Endothelial cell of umbilical vein (primary cell): ENCODE data around the gene MRAS. TPM values are rescaled to one million over a fixed set of nuclear protein-coding genes. Genes with fewer than 3 reads are reported as not detected.

ENCODE experiments used
- BruUV-seq: library from RNA; stranded (reverse); fragments of 400-500 nt; replicated peaks from 2 replicates; lab custom pipeline; 2021; lab: Mats Ljungman, UMichigan
- CTCF ChIA-PET: fragments of 300-600, 350-600 bp; sonication (Branson Sonifier 250); formaldehyde crosslinking; loops from one replicate; lab custom pipeline; 2021; ENCODE audit warnings: antibody characterized with exemption, inconsistent platforms; lab: Charles Lee
- POLR2A ChIA-PET: fragments of 300-600, 350-600 bp; sonication (Branson Sonifier 250); formaldehyde crosslinking; loops from one replicate; lab custom pipeline; 2021; ENCODE audit warnings: antibody characterized with exemption, inconsistent platforms; lab: Charles Lee
- DNase-seq: peaks from one replicate; pipeline ENCODE4 v3.0.0-alpha.2; 2011; ENCODE audit warnings: low read depth, low spot score
- FAIRE-seq: peaks from 2 replicates; lab custom pipeline; 2011; peaks lifted over from hg19 to GRCh38; lab: Jason Lieb, UNC
- H2AFZ ChIP-seq: 2 replicates; pipeline ENCODE4 v1.6.0; 2012; ENCODE audit warnings: low read depth, low read length, control low read depth, inconsistent platforms
- H3K27ac ChIP-seq: 2 replicates; pipeline ENCODE4 v1.5.1; 2011; ENCODE audit warnings: low read depth, mild to moderate bottlenecking, control low read depth, low read length, moderate library complexity; ENCODE audit not compliant: insufficient read depth
- H3K27me3 ChIP-seq, 2 experiments: 2 replicates each; pipeline versions ENCODE4 v1.6.0 to v1.6.1; 2011; ENCODE audit warnings: low read length in 2 of 2, mixed read lengths in 1 of 2; ENCODE audit not compliant: control insufficient read depth in 2 of 2, insufficient read depth in 2 of 2
- H3K36me3 ChIP-seq, 2 experiments: 2 replicates in 1 of 2; 3 replicates in 1 of 2; pipeline ENCODE4 v1.5.1; 2011; ENCODE audit warnings: low read length in 2 of 2, mild to moderate bottlenecking in 1 of 2, moderate library complexity in 1 of 2; ENCODE audit not compliant: control insufficient read depth in 2 of 2, insufficient read depth in 2 of 2; ENCODE audit errors: extremely low read depth in 1 of 2
- H3K4me1 ChIP-seq: 3 replicates; pipeline ENCODE4 v1.5.1; 2011; ENCODE audit warnings: mild to moderate bottlenecking, low read length; ENCODE audit not compliant: control insufficient read depth, insufficient read depth; ENCODE audit errors: extremely low read depth
- H3K4me2 ChIP-seq: 2 replicates; pipeline ENCODE4 v1.6.1; 2011; ENCODE audit warnings: low read length, control low read depth, mixed read lengths; ENCODE audit not compliant: insufficient read depth
- H3K4me3 ChIP-seq, 3 experiments: fragments of 200-600 bp in 1 of 3; sonication (generic), shearing (Covaris generic) in 1 of 3; replicated peaks in 1 of 3; 2 replicates each; pipeline ENCODE4 v1.5.1; 2011 to 2016; ENCODE audit warnings: control low read depth in 3 of 3, low read length in 3 of 3, mild to moderate bottlenecking in 2 of 3, inconsistent platforms in 1 of 3, low read depth in 1 of 3, moderate library complexity in 1 of 3; ENCODE audit not compliant: insufficient read depth in 1 of 3
- H3K79me2 ChIP-seq: 2 replicates; pipeline ENCODE4 v1.6.0; 2012; ENCODE audit warnings: low read length, inconsistent platforms; ENCODE audit not compliant: control insufficient read depth, insufficient read depth
- H3K9ac ChIP-seq: replicated peaks from 2 replicates; pipeline ENCODE3; 2011; ENCODE audit warnings: low read length, control low read depth; ENCODE audit not compliant: insufficient read depth; ENCODE audit errors: extremely low read depth
- H3K9me1 ChIP-seq: replicated peaks from 3 replicates; pipeline ENCODE4 v1.6.0; 2011; ENCODE audit warnings: mild to moderate bottlenecking, low read length; ENCODE audit not compliant: control insufficient read depth, insufficient read depth; ENCODE audit errors: extremely low read depth
- H3K9me3 ChIP-seq: replicated peaks from 2 replicates; pipeline ENCODE4 v1.5.1; 2012; ENCODE audit warnings: low read length, inconsistent platforms; ENCODE audit not compliant: control insufficient read depth, insufficient read depth
- H4K20me1 ChIP-seq: replicated peaks from 2 replicates; pipeline ENCODE3; 2011; ENCODE audit warnings: mild to moderate bottlenecking, low read length; ENCODE audit not compliant: control insufficient read depth, insufficient read depth; ENCODE audit errors: extremely low read depth
- EZH2 ChIP-seq: IDR thresholded peaks from 2 replicates; pipeline ENCODE4 v1.6.1; 2012; ENCODE audit warnings: borderline replicate concordance, low read depth, mild to moderate bottlenecking, moderate library complexity, low read length, inconsistent platforms; ENCODE audit not compliant: severe bottlenecking
- FOS ChIP-seq: IDR thresholded peaks from 2 replicates; pipeline ENCODE4 v1.6.1; 2011; ENCODE audit warnings: mild to moderate bottlenecking, low read length, moderate library complexity, borderline replicate concordance; ENCODE audit not compliant: insufficient read depth
- GATA2 ChIP-seq: IDR thresholded peaks from 2 replicates; pipeline ENCODE4 v1.7.0; 2011; ENCODE audit warnings: low read depth, mild to moderate bottlenecking, moderate library complexity, mixed read lengths, low read length; ENCODE audit not compliant: insufficient read length, insufficient read depth
- JUN ChIP-seq: IDR thresholded peaks from 2 replicates; pipeline ENCODE4 v1.6.1; 2011; ENCODE audit warnings: borderline replicate concordance, low read depth; ENCODE audit not compliant: insufficient read length, insufficient read depth
- MAX ChIP-seq: IDR thresholded peaks from 2 replicates; pipeline ENCODE4 v1.6.1; 2011; ENCODE audit not compliant: insufficient read depth, insufficient read length
- MYC ChIP-seq: IDR thresholded peaks from one replicate; pipeline ENCODE4 v1.6.1; 2011; ENCODE audit warnings: mild to moderate bottlenecking, low read depth, low read length
- POLR2A ChIP-seq: IDR thresholded peaks from 2 replicates; pipeline ENCODE4 v1.6.1; 2012; ENCODE audit warnings: low read depth, mild to moderate bottlenecking, control low read depth, low read length
- POLR2AphosphoS5 ChIP-seq: IDR thresholded peaks from 2 replicates; pipeline ENCODE4 v1.6.1; 2012; ENCODE audit warnings: low read depth, mild to moderate bottlenecking, control low read depth, low read length, moderate library complexity; ENCODE audit not compliant: insufficient read depth
- dilution Hi-C: fragments of 300-500 bp; cut with MboI; formaldehyde crosslinking; loops from one replicate; pipeline ENCODE4 v1.15.0; 2019; ENCODE audit warnings: low sequenced_read_pairs; ENCODE audit not compliant: extremely low pct_ligation_motif_present
- intact Hi-C: fragments of 100-400 bp; cut with micrococcal nuclease; formaldehyde crosslinking; loops from one replicate; pipeline ENCODE4 v1.10.0; 2022
- polyA plus RNA-seq, 4 experiments: library from polyadenylated mRNA; depleted of rRNA in 3 of 4; stranded (reverse) in 3 of 4; unstranded in 1 of 4; fragments of >200 nt; gene quantifications; 2 replicates each; pipeline versions ENCODE4 v1.2.1 to v1.2.3, GENCODE V29; 2011 to 2012; ENCODE audit warnings: missing spikeins in 1 of 4
- total RNA-seq: library from RNA; stranded (reverse); gene quantifications from 2 replicates; pipeline ENCODE4 v1.2.3, GENCODE V29; 2021

MRAS gene
- total and polyA plus RNA-seq, 2 donors (not counting 3 experiments of a cell fraction or from before 2014, with no cell fraction given) = 14.6 to 16.5 TPM

- H4K20me1 ChIP-seq = no peaks in the 10 kb centered on the region
- no peak for TF ChIP-seq MAX
- TF ChIP-seq MYC = no peak
- TF ChIP-seq POLR2AphosphoS5 = no peak
- no peak overlapping the region for H3K4me3 ChIP-seq
- DNase-seq = no peak
- H3K9me1 ChIP-seq = no peaks in the 10 kb centered on the region
- no TSS peak for BruUV-seq
- POLR2A ChIA-PET = no interaction called here
- H3K27ac ChIP-seq = no peak overlapping the region
- no peak overlapping the region for H3K4me2 ChIP-seq
- CTCF ChIA-PET = interaction anchor here (1.0 kb wide), 1 partner anchor 9 kb away, joined by 3 read pairs; no protein-coding TSS in a partner anchor
- dilution Hi-C loops = no loop called here
- H2AFZ ChIP-seq = no peak overlapping the region
- FAIRE-seq = no peak
- H3K36me3 ChIP-seq = no peaks in the 10 kb centered on the region
- H3K9me3 ChIP-seq = no peaks in the 10 kb centered on the region
- H3K79me2 ChIP-seq = no peaks in the 10 kb centered on the region
- no peak overlapping the region for H3K9ac ChIP-seq
- H3K27me3 ChIP-seq = peaks cover 3% of the 10 kb centered on the region in 2 experiments
- no peaks in the 10 kb centered on the region for H3K4me1 ChIP-seq
- intact Hi-C loops = no loop called here
These were observed 93.4 kb downstream of the MRAS start for GRCh38 chr3:138441742-138442141.

- Histone ChIP-seq H3K36me3 (no peaks in the 10 kb centered on the region), H3K27me3 (peaks cover 2 to 3% of the 10 kb centered on the region in 2 experiments), H3K9ac (no peak overlapping the region), H3K4me3 (no peak overlapping the region), H3K79me2 (no peaks in the 10 kb centered on the region), H3K9me1 (no peaks in the 10 kb centered on the region), H3K4me2 (no peak overlapping the region), H4K20me1 (no peaks in the 10 kb centered on the region), H3K4me1 (no peaks in the 10 kb centered on the region), H3K9me3 (no peaks in the 10 kb centered on the region), H2AFZ (no peak overlapping the region), H3K27ac (no peak overlapping the region)
- CTCF ChIA-PET = interaction anchor here (1.0 kb wide), 2 partner anchors 9 to 494 kb away, joined by 3 read pairs; no protein-coding TSS in a partner anchor
- no TSS peak for BruUV-seq
- POLR2A ChIA-PET = no interaction called here
- FAIRE-seq = no peak
- intact Hi-C loops = no loop called here
- dilution Hi-C loops = no loop called here
- no peak for DNase-seq
- TF ChIP-seq GATA2 (no peak), JUN (no peak), MAX (no peak), EZH2 (no peak), MYC (no peak), POLR2A (no peak), FOS (no peak), POLR2AphosphoS5 (no peak)
These were observed 94.1 kb downstream of the MRAS start for GRCh38 chr3:138442433-138442832.
